ENCODE results near the gene FOXM1.

- TF ChIP-seq CTCF (IDR thresholded peaks at IDR 0.05) (peak in 1 of 3 donors; percentile 8), POLR2A (IDR thresholded peaks at IDR 0.05) (peak in 1 of 2 donors; percentile 74)
Observed at GRCh38 chr12:2890388-2891239, 13.6 kb upstream of the FOXM1 start, which contains the start of gene TULP3.
